Spleen (tissue), 7 donors: Measurements from ENCODE around the gene TMEM218.

Source experiments
- POLR2A ChIP-seq, 3 donors: fragments of 450-650 bp; IDR thresholded peaks; one replicate each; pipeline ENCODE4 v1.5.1; 2017; ENCODE audit warnings: antibody characterized with exemption in 3 of 3, mild to moderate bottlenecking in 1 of 3
- TF ChIP-seq, protein P1 (sequence below), 11 experiments: fragments of 200-600 bp in 7 of 11; fragments of 450-650 bp in 4 of 11; sonication (generic) in 4 of 11; IDR thresholded peaks in 8 of 11; conservative IDR thresholded peaks in 3 of 11; 1 replicate in 7 of 11; 2 replicates in 4 of 11; pipeline versions ENCODE4 v1.4.0 to v1.8.0; 2016 to 2021; ENCODE audit warnings: antibody characterized with exemption in 11 of 11, inconsistent platforms in 4 of 11, mild to moderate bottlenecking in 1 of 11
- donor health status: DM: no; HTN: no; CAD: no; lungs with moderate emphysema.
- donor health status: DM: no; HTN: no; CAD: no.
- donor health status: DM: no; HTN: no; CAD: no.

- TF ChIP-seq, protein P1, sequence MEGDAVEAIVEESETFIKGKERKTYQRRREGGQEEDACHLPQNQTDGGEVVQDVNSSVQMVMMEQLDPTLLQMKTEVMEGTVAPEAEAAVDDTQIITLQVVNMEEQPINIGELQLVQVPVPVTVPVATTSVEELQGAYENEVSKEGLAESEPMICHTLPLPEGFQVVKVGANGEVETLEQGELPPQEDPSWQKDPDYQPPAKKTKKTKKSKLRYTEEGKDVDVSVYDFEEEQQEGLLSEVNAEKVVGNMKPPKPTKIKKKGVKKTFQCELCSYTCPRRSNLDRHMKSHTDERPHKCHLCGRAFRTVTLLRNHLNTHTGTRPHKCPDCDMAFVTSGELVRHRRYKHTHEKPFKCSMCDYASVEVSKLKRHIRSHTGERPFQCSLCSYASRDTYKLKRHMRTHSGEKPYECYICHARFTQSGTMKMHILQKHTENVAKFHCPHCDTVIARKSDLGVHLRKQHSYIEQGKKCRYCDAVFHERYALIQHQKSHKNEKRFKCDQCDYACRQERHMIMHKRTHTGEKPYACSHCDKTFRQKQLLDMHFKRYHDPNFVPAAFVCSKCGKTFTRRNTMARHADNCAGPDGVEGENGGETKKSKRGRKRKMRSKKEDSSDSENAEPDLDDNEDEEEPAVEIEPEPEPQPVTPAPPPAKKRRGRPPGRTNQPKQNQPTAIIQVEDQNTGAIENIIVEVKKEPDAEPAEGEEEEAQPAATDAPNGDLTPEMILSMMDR (IDR thresholded peaks at IDR 0.05 in 8 of 11, conservative IDR thresholded peaks at IDR 0.05 in 3 of 11), result no peak
- no peak for TF ChIP-seq POLR2A (IDR thresholded peaks at IDR 0.05)
These were observed 56.2 kb downstream of the TMEM218 start for GRCh38 chr11:125055107-125055715.
